NB4 (cell line): Measurements from ENCODE around the gene TLR7.
A peak's percentile ranks its signal among the peaks of the same experiment; 100 is the strongest.

ENCODE experiments used
- DNase-seq: peaks from one replicate; pipeline ENCODE4 v3.0.0; 2010; ENCODE audit warnings: low read depth
- H3K4me3 ChIP-seq: one replicate; pipeline ENCODE4 v1.5.1; 2011; ENCODE audit warnings: mild to moderate bottlenecking, low read depth, low read length, moderate library complexity
- CTCF ChIP-seq: IDR thresholded peaks from one replicate; pipeline ENCODE4 v1.5.1; 2012; ENCODE audit warnings: low read depth, low read length
- MAX ChIP-seq: IDR thresholded peaks from 2 replicates; pipeline ENCODE4 v1.6.1; 2011; ENCODE audit warnings: low read depth, low read length
- MYC ChIP-seq: IDR thresholded peaks from 2 replicates; pipeline ENCODE4 v1.6.1; 2011; ENCODE audit warnings: low read depth, low read length
- POLR2A ChIP-seq: IDR thresholded peaks from 2 replicates; pipeline ENCODE4 v1.6.1; 2011; ENCODE audit warnings: mild to moderate bottlenecking; ENCODE audit not compliant: insufficient read length; ENCODE audit errors: extremely low read depth

TLR7 gene

GRCh38 chrX:12917753-12918152 is 50.9 kb downstream of the TLR7 start:
- TF ChIP-seq POLR2A, result no peak
- TF ChIP-seq MYC, result no peak
- TF ChIP-seq MAX, result no peak
- no peak for TF ChIP-seq CTCF
- no peak for DNase-seq
- no peak overlapping the region for H3K4me3 ChIP-seq

DNA sequence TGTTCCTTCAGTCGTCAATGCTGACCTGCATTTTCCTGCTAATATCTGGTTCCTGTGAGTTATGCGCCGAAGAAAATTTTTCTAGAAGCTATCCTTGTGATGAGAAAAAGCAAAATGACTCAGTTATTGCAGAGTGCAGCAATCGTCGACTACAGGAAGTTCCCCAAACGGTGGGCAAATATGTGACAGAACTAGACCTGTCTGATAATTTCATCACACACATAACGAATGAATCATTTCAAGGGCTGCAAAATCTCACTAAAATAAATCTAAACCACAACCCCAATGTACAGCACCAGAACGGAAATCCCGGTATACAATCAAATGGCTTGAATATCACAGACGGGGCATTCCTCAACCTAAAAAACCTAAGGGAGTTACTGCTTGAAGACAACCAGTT is 52.2 kb downstream of the TLR7 start:
- no peak for TF ChIP-seq MYC
- no peak for TF ChIP-seq MAX
- no peak for TF ChIP-seq CTCF
- TF ChIP-seq POLR2A, result no peak
- DNase-seq, result peak; percentile 28
- no peak overlapping the region for H3K4me3 ChIP-seq

- no peak for DNase-seq
- H3K4me3 ChIP-seq, result no peak overlapping the region
- no peak for TF ChIP-seq MYC
- no peak for TF ChIP-seq POLR2A
- no peak for TF ChIP-seq CTCF
- no peak for TF ChIP-seq MAX
Measured at GRCh38 chrX:12919620-12920019, 52.7 kb downstream of the TLR7 start.

- no peak for DNase-seq
- TF ChIP-seq MAX (no peak), MYC (no peak), CTCF (no peak), POLR2A (no peak)
- no peak overlapping the region for H3K4me3 ChIP-seq
Measured at GRCh38 chrX:12920990-12921389, 54.1 kb downstream of the TLR7 start.

DNA sequence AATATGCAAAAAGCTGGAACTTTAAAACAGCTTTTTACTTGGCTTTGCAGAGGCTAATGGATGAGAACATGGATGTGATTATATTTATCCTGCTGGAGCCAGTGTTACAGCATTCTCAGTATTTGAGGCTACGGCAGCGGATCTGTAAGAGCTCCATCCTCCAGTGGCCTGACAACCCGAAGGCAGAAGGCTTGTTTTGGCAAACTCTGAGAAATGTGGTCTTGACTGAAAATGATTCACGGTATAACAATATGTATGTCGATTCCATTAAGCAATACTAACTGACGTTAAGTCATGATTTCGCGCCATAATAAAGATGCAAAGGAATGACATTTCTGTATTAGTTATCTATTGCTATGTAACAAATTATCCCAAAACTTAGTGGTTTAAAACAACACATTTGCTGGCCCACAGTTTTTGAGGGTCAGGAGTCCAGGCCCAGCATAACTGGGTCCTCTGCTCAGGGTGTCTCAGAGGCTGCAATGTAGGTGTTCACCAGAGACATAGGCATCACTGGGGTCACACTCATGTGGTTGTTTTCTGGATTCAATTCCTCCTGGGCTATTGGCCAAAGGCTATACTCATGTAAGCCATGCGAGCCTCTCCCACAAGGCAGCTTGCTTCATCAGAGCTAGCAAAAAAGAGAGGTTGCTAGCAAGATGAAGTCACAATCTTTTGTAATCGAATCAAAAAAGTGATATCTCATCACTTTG is 55.2 kb downstream of the TLR7 start:
- TF ChIP-seq MAX (no peak), CTCF (no peak), POLR2A (no peak), MYC (no peak)
- H3K4me3 ChIP-seq, result no peak overlapping the region
- DNase-seq, result no peak
